Stimulated activated memory B cell treated with anti-CD40 and anti-IgM and Interleukin-4, amounts not matched to agents 10 μg/mL and 1 μg/mL and 100 μg/mL, for 72 hours (primary cell): ENCODE results near the gene ENTPD6.
"Not testable (repeated sequence)": the region's sequence is repeated elsewhere in the genome, so short reads cannot be mapped to it uniquely, and the experiment has no call there.

ENCODE experiments used
- ATAC-seq: fragments of 150-1000 bp; cut with Tn5 transposase; 2 replicates; pipeline ENCODE4 v1.10.0; 2021
- H3K27ac Mint-ChIP-seq: one replicate; pipeline ENCODE4 v1.8.0; 2022; ENCODE audit warnings: mild to moderate bottlenecking, mixed read lengths
- H3K27me3 Mint-ChIP-seq: one replicate; pipeline ENCODE4 v1.8.0; 2022; ENCODE audit warnings: mixed read lengths
- H3K36me3 Mint-ChIP-seq: one replicate; pipeline ENCODE4 v1.8.0; 2022; ENCODE audit warnings: mixed read lengths
- H3K4me1 Mint-ChIP-seq: one replicate; pipeline ENCODE4 v1.8.0; 2022; ENCODE audit warnings: mixed read lengths
- H3K4me3 Mint-ChIP-seq: one replicate; pipeline ENCODE4 v1.8.0; 2022; ENCODE audit warnings: mild to moderate bottlenecking, moderate library complexity, mixed read lengths
- H3K9me3 Mint-ChIP-seq: one replicate; pipeline ENCODE4 v1.8.0; 2022; ENCODE audit warnings: mixed read lengths

Gene ENTPD6

GRCh38 chr20:25257756-25258475 lies 62.4 kb downstream of the ENTPD6 start:
- Mint-ChIP-seq H3K36me3 (peaks cover 36% of the 10 kb centered on the region), H3K4me1 (peaks cover 6% of the 10 kb centered on the region), H3K27me3 (no peaks in the 10 kb centered on the region), H3K4me3 (no peak overlapping the region), H3K27ac (no peak overlapping the region), H3K9me3 (no peaks in the 10 kb centered on the region)
- no peak for ATAC-seq

DNA sequence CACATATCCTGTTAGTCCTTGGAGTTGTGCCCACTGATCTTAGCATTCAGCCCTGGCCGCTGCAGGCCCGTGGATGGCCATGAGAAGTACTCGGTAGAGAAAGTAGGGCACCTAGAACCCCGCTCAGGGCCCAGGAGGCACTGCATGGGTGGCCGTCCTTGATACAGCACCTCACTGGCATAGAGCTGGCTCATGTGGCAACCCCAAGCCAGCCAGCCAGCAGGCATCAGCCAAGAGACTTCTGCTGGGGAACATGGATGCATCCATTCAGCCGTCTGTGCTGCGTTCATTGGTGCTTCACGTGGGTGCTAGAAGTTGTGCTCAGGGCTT lies 62.9 kb downstream of the ENTPD6 start:
- Mint-ChIP-seq H3K27ac (no peak overlapping the region), H3K4me3 (no peak overlapping the region), H3K9me3 (no peaks in the 10 kb centered on the region), H3K4me1 (peaks cover 6% of the 10 kb centered on the region), H3K27me3 (no peaks in the 10 kb centered on the region), H3K36me3 (peaks cover 36% of the 10 kb centered on the region)
- no peak for ATAC-seq

GRCh38 chr20:25258828-25259227 lies 63.3 kb downstream of the ENTPD6 start:
- H3K27ac Mint-ChIP-seq, result no peak overlapping the region
- no peak overlapping the region for H3K4me3 Mint-ChIP-seq
- H3K36me3 Mint-ChIP-seq, result peaks cover 36% of the 10 kb centered on the region
- peaks cover 6% of the 10 kb centered on the region for H3K4me1 Mint-ChIP-seq
- no peak for ATAC-seq
- H3K27me3 Mint-ChIP-seq, result no peaks in the 10 kb centered on the region
- no peaks in the 10 kb centered on the region for H3K9me3 Mint-ChIP-seq

GRCh38 chr20:25259358-25259757 lies 63.8 kb downstream of the ENTPD6 start:
- Mint-ChIP-seq H3K4me1 (peaks cover 6% of the 10 kb centered on the region), H3K27ac (no peak overlapping the region), H3K4me3 (no peak overlapping the region), H3K36me3 (peaks cover 40% of the 10 kb centered on the region), H3K27me3 (no peaks in the 10 kb centered on the region), H3K9me3 (no peaks in the 10 kb centered on the region)
- no peak for ATAC-seq

GRCh38 chr20:25259788-25260254 lies 64.3 kb downstream of the ENTPD6 start:
- peaks cover 42% of the 10 kb centered on the region for H3K36me3 Mint-ChIP-seq
- H3K4me3 Mint-ChIP-seq, result no peak overlapping the region
- no peak for ATAC-seq
- no peak overlapping the region for H3K27ac Mint-ChIP-seq
- H3K4me1 Mint-ChIP-seq, result peaks cover 6% of the 10 kb centered on the region
- no peaks in the 10 kb centered on the region for H3K27me3 Mint-ChIP-seq
- H3K9me3 Mint-ChIP-seq, result no peaks in the 10 kb centered on the region

- peaks cover 42% of the 10 kb centered on the region for H3K36me3 Mint-ChIP-seq
- not testable (repeated sequence) for H3K27me3 Mint-ChIP-seq, H3K4me3 Mint-ChIP-seq, H3K9me3 Mint-ChIP-seq, H3K27ac Mint-ChIP-seq, H3K4me1 Mint-ChIP-seq, ATAC-seq
These were observed 65.4 kb downstream of the ENTPD6 start for GRCh38 chr20:25260770-25261437.

DNA sequence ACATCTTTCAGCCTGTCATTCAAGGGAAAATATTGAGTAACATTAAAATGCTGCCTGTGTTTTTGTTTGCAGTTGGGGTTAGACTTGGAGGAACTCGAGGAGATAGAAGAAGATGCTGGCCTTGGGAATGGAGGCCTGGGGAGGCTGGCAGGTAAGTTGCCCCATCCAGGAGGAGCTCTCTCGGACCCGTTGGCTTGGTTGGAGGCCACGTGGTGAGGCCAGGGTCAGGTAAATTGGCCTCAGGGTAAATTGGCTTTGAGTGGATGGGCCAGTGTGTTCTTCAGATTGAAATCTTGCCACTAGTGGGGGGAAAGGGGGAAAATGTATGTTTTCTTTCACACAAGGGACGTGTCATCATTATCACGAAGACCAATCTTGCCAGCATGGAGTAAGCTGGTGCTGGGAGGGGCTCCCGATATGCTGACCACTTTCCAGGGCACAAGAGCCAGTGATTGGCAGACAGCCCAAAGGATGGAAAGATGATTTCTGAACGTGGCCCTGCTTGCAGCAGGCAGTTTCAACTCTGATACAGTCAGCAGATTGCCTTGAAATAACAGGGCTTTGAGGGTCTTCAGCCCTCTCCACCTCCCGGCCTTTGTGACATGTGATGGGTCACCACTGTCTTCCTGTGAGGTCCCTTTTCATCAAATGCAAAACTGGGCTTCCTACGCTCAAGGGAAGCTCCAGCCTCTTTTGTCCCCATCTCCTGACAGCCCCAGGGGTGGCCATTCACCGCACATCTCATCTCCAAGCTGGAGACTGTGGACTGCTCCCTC lies 73.7 kb downstream of the ENTPD6 start:
- Mint-ChIP-seq H3K27ac (no peak overlapping the region), H3K4me3 (no peak overlapping the region), H3K4me1 (no peaks in the 10 kb centered on the region), H3K9me3 (no peaks in the 10 kb centered on the region), H3K36me3 (peaks cover 48% of the 10 kb centered on the region), H3K27me3 (no peaks in the 10 kb centered on the region)
- ATAC-seq, result no peak

DNA sequence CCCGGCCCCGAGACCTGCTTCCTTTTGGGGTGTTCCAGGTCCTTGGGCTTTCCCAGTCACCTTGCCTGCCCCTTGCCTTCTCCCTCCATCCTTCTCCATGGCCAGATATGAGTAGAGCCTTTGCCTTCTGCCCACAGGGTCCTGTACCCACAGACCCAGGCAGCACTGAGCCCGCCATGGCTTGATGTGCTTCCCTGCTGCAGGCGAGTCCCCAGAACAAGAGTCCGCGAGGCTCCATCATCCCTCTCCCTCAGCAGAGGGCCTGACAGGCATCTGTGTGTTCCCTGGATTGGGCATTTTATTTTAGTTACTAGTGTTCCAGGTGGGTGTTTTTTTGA lies 74.3 kb downstream of the ENTPD6 start:
- no peak overlapping the region for H3K27ac Mint-ChIP-seq
- peaks cover 48% of the 10 kb centered on the region for H3K36me3 Mint-ChIP-seq
- no peaks in the 10 kb centered on the region for H3K27me3 Mint-ChIP-seq

DNA sequence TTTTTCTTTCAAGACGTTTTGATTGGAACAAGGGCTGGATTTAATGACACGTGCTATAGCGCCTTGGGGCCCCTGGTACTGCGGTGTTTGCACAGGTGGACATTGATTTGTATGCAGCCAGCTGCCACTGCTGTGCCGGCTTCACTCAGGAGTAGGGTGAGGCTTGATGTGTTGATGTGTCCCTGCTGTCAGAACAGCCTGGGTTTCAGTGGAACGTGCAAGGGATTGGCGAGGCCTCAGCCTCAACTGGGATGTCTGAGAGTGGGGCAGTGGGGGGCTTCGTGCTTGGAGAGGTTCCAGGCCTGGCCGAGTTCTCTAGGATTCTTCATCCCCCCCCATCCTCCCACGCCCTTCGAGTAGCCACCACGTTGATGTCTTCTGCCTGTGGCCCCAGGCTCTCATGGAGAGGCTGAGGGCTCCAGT lies 75.3 kb downstream of the ENTPD6 start:
- peaks cover 57% of the 10 kb centered on the region for H3K36me3 Mint-ChIP-seq
- H3K27me3 Mint-ChIP-seq, result no peaks in the 10 kb centered on the region
- H3K4me1 Mint-ChIP-seq, result no peaks in the 10 kb centered on the region
- no peak overlapping the region for H3K27ac Mint-ChIP-seq
- no peak for ATAC-seq
- no peaks in the 10 kb centered on the region for H3K9me3 Mint-ChIP-seq
- no peak overlapping the region for H3K4me3 Mint-ChIP-seq

More for the DNA sequence above, 74.3 kb downstream of the ENTPD6 start:
- H3K9me3 Mint-ChIP-seq, result no peaks in the 10 kb centered on the region
- no peak overlapping the region for H3K4me3 Mint-ChIP-seq
- H3K4me1 Mint-ChIP-seq, result no peaks in the 10 kb centered on the region
- no peak for ATAC-seq

DNA sequence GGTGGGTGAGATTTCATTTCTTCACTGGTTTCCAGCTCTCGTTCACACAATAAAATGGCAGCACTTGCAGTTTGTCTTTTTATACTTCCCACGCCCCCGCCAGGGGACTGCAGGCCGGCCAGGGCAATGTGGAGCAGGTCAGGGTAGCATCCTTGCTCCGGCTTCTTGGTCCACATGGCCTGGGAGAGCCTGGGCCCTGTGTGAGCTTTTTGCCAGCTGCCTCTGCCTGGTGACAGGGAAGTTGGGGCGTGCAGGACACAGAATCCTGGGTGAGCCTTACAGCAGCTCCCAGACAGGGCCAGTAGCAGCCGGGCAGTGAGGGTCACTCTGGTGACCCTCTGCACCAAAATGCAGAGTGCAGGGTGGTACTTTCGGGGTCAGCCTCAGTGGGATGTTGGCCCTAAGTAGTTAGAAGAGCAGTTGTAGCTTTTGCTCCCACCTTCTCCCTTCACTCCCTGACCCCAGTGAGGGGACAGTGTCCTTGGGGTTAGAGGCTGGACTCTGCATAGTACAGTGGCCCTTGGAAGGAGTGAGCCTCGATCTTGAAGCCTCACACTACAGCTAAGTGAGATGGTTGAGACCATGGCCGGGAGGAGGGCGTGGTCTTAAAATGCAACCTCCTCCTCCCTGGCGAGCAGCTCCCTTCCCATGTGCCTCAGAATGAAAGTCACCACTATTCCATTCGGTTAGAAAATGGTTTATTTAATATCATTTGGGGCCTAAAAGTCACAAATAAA lies 76.1 kb downstream of the ENTPD6 start:
- no peak overlapping the region for H3K27ac Mint-ChIP-seq
- H3K4me1 Mint-ChIP-seq, result no peaks in the 10 kb centered on the region
- no peaks in the 10 kb centered on the region for H3K27me3 Mint-ChIP-seq
- no peak overlapping the region for H3K4me3 Mint-ChIP-seq
- H3K9me3 Mint-ChIP-seq, result no peaks in the 10 kb centered on the region
- no peak for ATAC-seq
- H3K36me3 Mint-ChIP-seq, result peaks cover 64% of the 10 kb centered on the region

DNA sequence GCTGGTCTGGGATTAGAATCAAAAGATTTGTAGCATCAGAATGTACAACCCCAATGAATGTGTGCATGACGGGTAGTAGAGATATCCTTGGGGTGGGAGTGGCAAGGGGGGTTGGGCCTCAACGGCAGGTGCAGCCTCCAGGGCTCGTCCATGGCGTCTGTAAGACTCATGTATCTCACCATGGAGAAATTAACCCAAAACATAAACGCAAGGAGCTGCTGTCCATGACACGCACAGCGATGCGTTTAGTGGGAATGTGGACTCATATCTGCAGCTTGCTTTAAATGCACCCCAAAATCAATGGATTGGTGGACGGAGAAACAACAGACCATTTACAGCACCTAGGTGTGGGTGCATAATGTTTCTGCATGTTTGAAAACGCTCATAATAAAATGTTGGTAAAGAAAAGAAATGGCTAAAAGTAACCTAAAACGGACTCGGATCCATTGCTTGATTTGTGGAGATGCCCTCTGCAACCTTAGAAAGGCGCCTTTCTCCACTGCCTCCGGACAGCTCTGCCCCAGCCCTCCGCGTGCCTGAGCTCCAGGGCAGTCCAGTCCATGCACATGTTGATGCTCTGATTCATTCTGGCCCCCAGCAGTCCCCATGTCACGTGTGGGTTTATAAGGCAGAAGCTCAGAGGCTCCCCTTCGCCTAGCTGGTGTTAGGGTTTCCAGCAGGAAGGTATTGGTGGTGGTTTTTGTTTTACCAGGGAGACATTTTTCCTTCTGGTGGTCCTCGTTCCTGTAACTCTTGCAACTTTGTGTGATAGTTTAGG lies 76.9 kb downstream of the ENTPD6 start:
- Mint-ChIP-seq H3K36me3 (peaks cover 68% of the 10 kb centered on the region), H3K9me3 (no peaks in the 10 kb centered on the region), H3K27ac (no peak overlapping the region), H3K27me3 (no peaks in the 10 kb centered on the region), H3K4me1 (no peaks in the 10 kb centered on the region), H3K4me3 (no peak overlapping the region)
- ATAC-seq, result no peak

DNA sequence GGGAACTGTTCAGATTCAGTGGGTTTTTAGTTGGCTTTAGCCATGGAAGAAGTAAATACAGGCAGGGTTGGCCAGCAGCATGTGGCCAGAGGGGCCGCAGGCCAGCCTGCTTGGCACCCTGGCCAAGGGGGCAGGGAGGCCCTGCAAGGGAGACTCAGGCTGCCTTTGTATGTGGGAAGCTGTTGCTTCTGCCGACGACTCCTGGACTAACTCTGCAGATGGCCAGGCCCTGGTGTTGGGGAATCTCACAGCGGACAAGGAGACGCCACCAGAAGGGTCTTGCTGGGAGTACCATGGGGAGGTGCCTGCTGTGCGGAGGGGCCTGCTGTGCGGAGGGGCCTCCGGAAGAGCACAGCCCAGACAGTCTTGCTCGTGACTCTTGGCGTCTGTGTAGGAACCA lies 77.5 kb downstream of the ENTPD6 start:
- peaks cover 68% of the 10 kb centered on the region for H3K36me3 Mint-ChIP-seq
- H3K27me3 Mint-ChIP-seq, result no peaks in the 10 kb centered on the region
- ATAC-seq, result no peak
- no peaks in the 10 kb centered on the region for H3K4me1 Mint-ChIP-seq
- no peak overlapping the region for H3K27ac Mint-ChIP-seq
- H3K9me3 Mint-ChIP-seq, result no peaks in the 10 kb centered on the region
- H3K4me3 Mint-ChIP-seq, result no peak overlapping the region

- ATAC-seq, result no peak
- no peaks in the 10 kb centered on the region for H3K9me3 Mint-ChIP-seq
- H3K36me3 Mint-ChIP-seq, result peaks cover 68% of the 10 kb centered on the region
- no peaks in the 10 kb centered on the region for H3K27me3 Mint-ChIP-seq
- H3K27ac Mint-ChIP-seq, result no peak overlapping the region
- no peak overlapping the region for H3K4me3 Mint-ChIP-seq
- H3K4me1 Mint-ChIP-seq, result no peaks in the 10 kb centered on the region
These were observed 78.2 kb downstream of the ENTPD6 start for GRCh38 chr20:25273541-25274358.

DNA sequence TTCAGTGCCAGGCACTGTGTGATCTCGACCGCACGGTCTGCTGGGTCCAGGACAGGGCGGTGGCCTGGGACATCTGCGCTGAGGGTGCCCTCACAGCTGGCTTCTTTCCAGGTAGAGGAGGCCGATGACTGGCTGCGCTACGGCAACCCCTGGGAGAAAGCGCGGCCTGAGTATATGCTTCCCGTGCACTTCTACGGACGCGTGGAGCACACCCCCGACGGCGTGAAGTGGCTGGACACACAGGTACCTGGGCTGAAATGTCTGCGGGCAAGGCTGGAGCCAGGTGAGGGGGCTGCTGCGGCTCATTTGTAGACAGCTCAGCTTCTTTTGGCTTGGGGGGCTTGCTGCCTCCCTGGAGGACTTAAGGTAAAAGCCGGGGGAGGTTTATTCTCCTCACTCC lies 79.0 kb downstream of the ENTPD6 start:
- H3K4me3 Mint-ChIP-seq, result no peak overlapping the region
- no peaks in the 10 kb centered on the region for H3K27me3 Mint-ChIP-seq
- no peaks in the 10 kb centered on the region for H3K4me1 Mint-ChIP-seq
- no peak overlapping the region for H3K27ac Mint-ChIP-seq
- peaks cover 68% of the 10 kb centered on the region for H3K36me3 Mint-ChIP-seq
- ATAC-seq, result no peak
- no peaks in the 10 kb centered on the region for H3K9me3 Mint-ChIP-seq
